ACC112 (cell line): ENCODE data around the gene EFR3B.

ENCODE experiments used
- H2AFZ ChIP-seq: fragments of 200-600 bp; sonication (generic); one replicate; pipeline ENCODE4 v1.6.0; 2017; ENCODE audit warnings: antibody characterized with exemption, low read length; ENCODE audit not compliant: unreplicated experiment
- H3K27ac ChIP-seq: fragments of 200-600 bp; sonication (generic); 2 replicates; pipeline ENCODE4 v1.5.1; 2014; ENCODE audit warnings: low read depth, mild to moderate bottlenecking, antibody characterized with exemption, low read length, moderate library complexity
- H3K27me3 ChIP-seq: fragments of 200-600 bp; sonication (generic); 2 replicates; pipeline ENCODE4 v1.6.1; 2014; ENCODE audit warnings: mild to moderate bottlenecking, antibody characterized with exemption, low read length, moderate library complexity, mixed read lengths; ENCODE audit not compliant: insufficient read depth
- H3K36me3 ChIP-seq: fragments of 200-600 bp; sonication (generic); 2 replicates; pipeline ENCODE4 v1.6.1; 2016; ENCODE audit warnings: mild to moderate bottlenecking, antibody characterized with exemption, low read length, moderate library complexity, mixed read lengths; ENCODE audit not compliant: insufficient read depth
- H3K4me1 ChIP-seq: fragments of 200-600 bp; sonication (generic); one replicate; pipeline ENCODE4 v1.6.1; 2016; ENCODE audit warnings: low read length, mixed read lengths; ENCODE audit not compliant: insufficient read depth, unreplicated experiment, control insufficient read depth
- H3K4me3 ChIP-seq: fragments of 200-600 bp; sonication (generic); 2 replicates; pipeline ENCODE4 v1.5.1; 2014; ENCODE audit warnings: mild to moderate bottlenecking, low read depth, low read length
- H3K79me2 ChIP-seq: fragments of 200-600 bp; sonication (generic); one replicate; pipeline ENCODE4 v1.6.0; 2016; ENCODE audit warnings: low read length; ENCODE audit not compliant: control insufficient read depth, unreplicated experiment, insufficient read depth

EFR3B gene

GRCh38 chr2:25187729-25188350, 146.0 kb downstream of the EFR3B start:
- H3K4me1 ChIP-seq: no peaks in the 10 kb centered on the region
- 0 out of 2 replicates have a peak, but pooled peaks cover 4% of the 10 kb centered on the region for H3K27me3 ChIP-seq
- H2AFZ ChIP-seq: no peak overlapping the region
- H3K36me3 ChIP-seq: no peaks in the 10 kb centered on the region
- no peak overlapping the region for H3K27ac ChIP-seq
- no peaks in the 10 kb centered on the region for H3K79me2 ChIP-seq
- no peak overlapping the region for H3K4me3 ChIP-seq

GRCh38 chr2:25188405-25188804, 146.5 kb downstream of the EFR3B start:
- Histone ChIP-seq H3K27me3 (0 out of 2 replicates have a peak, but pooled peaks cover 4% of the 10 kb centered on the region), H3K79me2 (no peaks in the 10 kb centered on the region), H2AFZ (no peak overlapping the region), H3K27ac (no peak overlapping the region), H3K36me3 (no peaks in the 10 kb centered on the region), H3K4me3 (no peak overlapping the region), H3K4me1 (no peaks in the 10 kb centered on the region)

GRCh38 chr2:25190536-25190935, 148.7 kb downstream of the EFR3B start:
- no peak overlapping the region for H3K27ac ChIP-seq
- H3K27me3 ChIP-seq: no peaks in the 10 kb centered on the region
- H3K4me1 ChIP-seq: no peaks in the 10 kb centered on the region
- H3K4me3 ChIP-seq: no peak overlapping the region
- no peaks in the 10 kb centered on the region for H3K79me2 ChIP-seq
- H3K36me3 ChIP-seq: no peaks in the 10 kb centered on the region
- H2AFZ ChIP-seq: no peak overlapping the region

- Histone ChIP-seq H3K4me1 (no peaks in the 10 kb centered on the region), H3K4me3 (no peak overlapping the region), H2AFZ (no peak overlapping the region), H3K79me2 (no peaks in the 10 kb centered on the region), H3K36me3 (no peaks in the 10 kb centered on the region), H3K27ac (no peak overlapping the region), H3K27me3 (no peaks in the 10 kb centered on the region)
These were observed 152.8 kb downstream of the EFR3B start for GRCh38 chr2:25194576-25195122.

- H3K79me2 ChIP-seq: no peaks in the 10 kb centered on the region
- no peak overlapping the region for H3K27ac ChIP-seq
- H2AFZ ChIP-seq: no peak overlapping the region
- H3K27me3 ChIP-seq: no peaks in the 10 kb centered on the region
- H3K4me3 ChIP-seq: no peak overlapping the region
- no peaks in the 10 kb centered on the region for H3K36me3 ChIP-seq
- no peaks in the 10 kb centered on the region for H3K4me1 ChIP-seq
These were observed 155.7 kb downstream of the EFR3B start for GRCh38 chr2:25197336-25198208.

- H3K36me3 ChIP-seq: no peaks in the 10 kb centered on the region
- no peak overlapping the region for H3K4me3 ChIP-seq
- H3K4me1 ChIP-seq: no peaks in the 10 kb centered on the region
- no peaks in the 10 kb centered on the region for H3K27me3 ChIP-seq
- no peak overlapping the region for H3K27ac ChIP-seq
- H3K79me2 ChIP-seq: no peaks in the 10 kb centered on the region
- no peak overlapping the region for H2AFZ ChIP-seq
These were observed 156.3 kb downstream of the EFR3B start for GRCh38 chr2:25198209-25198525.

GRCh38 chr2:25198576-25198975, 156.7 kb downstream of the EFR3B start:
- no peak overlapping the region for H2AFZ ChIP-seq
- H3K36me3 ChIP-seq: no peaks in the 10 kb centered on the region
- no peaks in the 10 kb centered on the region for H3K4me1 ChIP-seq
- H3K79me2 ChIP-seq: no peaks in the 10 kb centered on the region
- no peak overlapping the region for H3K27ac ChIP-seq
- H3K4me3 ChIP-seq: no peak overlapping the region
- H3K27me3 ChIP-seq: no peaks in the 10 kb centered on the region

- no peak overlapping the region for H3K4me3 ChIP-seq
- H3K4me1 ChIP-seq: no peaks in the 10 kb centered on the region
- no peak overlapping the region for H2AFZ ChIP-seq
- no peaks in the 10 kb centered on the region for H3K36me3 ChIP-seq
- no peaks in the 10 kb centered on the region for H3K79me2 ChIP-seq
- H3K27me3 ChIP-seq: no peaks in the 10 kb centered on the region
- H3K27ac ChIP-seq: no peak overlapping the region
These were observed 159.4 kb downstream of the EFR3B start for GRCh38 chr2:25201265-25201664.

- H3K4me3 ChIP-seq: no peak overlapping the region
- H3K79me2 ChIP-seq: no peaks in the 10 kb centered on the region
- H3K27ac ChIP-seq: no peak overlapping the region
- H3K27me3 ChIP-seq: no peaks in the 10 kb centered on the region
- no peak overlapping the region for H2AFZ ChIP-seq
- H3K4me1 ChIP-seq: no peaks in the 10 kb centered on the region
- H3K36me3 ChIP-seq: no peaks in the 10 kb centered on the region
These were observed 159.9 kb downstream of the EFR3B start for GRCh38 chr2:25201794-25202193.

GRCh38 chr2:25202275-25202674, 160.4 kb downstream of the EFR3B start:
- Histone ChIP-seq H3K79me2 (no peaks in the 10 kb centered on the region), H3K4me1 (no peaks in the 10 kb centered on the region)

More at GRCh38 chr2:25202275-25202674, 160.4 kb downstream of the EFR3B start:
- H3K36me3 ChIP-seq: no peaks in the 10 kb centered on the region
- no peak overlapping the region for H3K27ac ChIP-seq
- H3K27me3 ChIP-seq: no peaks in the 10 kb centered on the region
- H2AFZ ChIP-seq: no peak overlapping the region
- no peak overlapping the region for H3K4me3 ChIP-seq
